Measurements from ENCODE around the gene CACNA1D. TPM values are rescaled to one million over a fixed set of nuclear protein-coding genes. Genes with fewer than 3 reads are reported as not detected.

Gene CACNA1D
- total and polyA plus RNA-seq, 9 of the 15 experiments (the other 6 are each of a cell fraction or from before 2014, with no cell fraction given) = 0.29 TPM; not detected in 8

DNA sequence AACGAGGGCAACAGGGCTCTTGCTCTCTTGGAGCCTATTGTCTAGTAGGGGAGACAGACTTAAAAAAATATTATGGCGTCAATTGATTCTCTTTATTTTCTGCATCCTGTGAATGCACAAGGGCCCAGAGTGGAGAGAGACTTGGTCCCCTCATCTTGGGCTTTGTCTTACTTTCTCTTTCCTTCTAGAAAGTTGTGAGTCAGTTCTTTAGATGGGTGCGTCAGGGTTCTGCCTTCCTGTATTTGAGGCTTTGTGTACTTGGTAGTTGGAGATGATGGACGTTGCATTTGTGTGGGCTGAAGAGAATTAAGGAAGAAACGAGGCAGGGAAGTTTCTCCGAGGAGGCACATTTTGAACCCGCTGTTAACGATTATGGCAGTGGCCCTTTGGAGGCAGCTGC, 52.9 kb downstream of the CACNA1D start:
- ChIA-PET POLR2A (no interaction called here), CTCF (ENCODE audit: low intra/inter-chr PET ratio) (no interaction called here)
- no TSS peak for BruUV-seq (replicated peaks)
- Histone ChIP-seq H3K27ac (ENCODE audit: extremely low read depth, low read depth, low read length) (no peak overlapping the region), H3K79me2 (ENCODE audit: control insufficient read depth, insufficient read depth, low read length) (no peaks in the 10 kb centered on the region), H3K9me1 (ENCODE audit: control insufficient read depth, insufficient read depth, low read length) (no peaks in the 10 kb centered on the region), H4K20me1 (replicated peaks; ENCODE audit: control insufficient read depth, insufficient read depth, low read length) (no peaks in the 10 kb centered on the region; the same call in 1 of the 2 replicates), H3K9me3 (replicated peaks; ENCODE audit: control insufficient read depth, insufficient read depth, low read depth, low read length) (no peaks in the 10 kb centered on the region), H3K4me1 (replicated peaks in 1 of 2; ENCODE audit: control insufficient read depth in 2 of 2, insufficient read depth in 2 of 2, low read length in 2 of 2) (no peaks in the 10 kb centered on the region), H3K4me3 (no peak overlapping the region), H2AFZ (ENCODE audit: low read depth, low read length) (no peak overlapping the region), H3K4me2 (ENCODE audit: insufficient read depth, low read length) (no peak overlapping the region), H3K27me3 (ENCODE audit: control insufficient read depth in 2 of 2, insufficient read depth in 2 of 2, low read length in 2 of 2) (peaks cover 6 to 20% of the 10 kb centered on the region in 2 experiments; a peak in 3 of 5 replicates), H3K36me3 (ENCODE audit: control insufficient read depth, insufficient read depth, low read length) (no peaks in the 10 kb centered on the region), H3K9ac (ENCODE audit: insufficient read depth in 1 of 2, low read depth in 2 of 2, low read length in 2 of 2) (no peak overlapping the region)
- intact Hi-C loops (cut with micrococcal nuclease) = no loop called here
- in situ Hi-C loops (cut with MboI) = no loop called here
- TF ChIP-seq MTA3 (IDR thresholded peaks at IDR 0.05; ENCODE audit: borderline replicate concordance) = no peak
- TF ChIP-seq DPF2 (IDR thresholded peaks at IDR 0.05) = no peak
- TF ChIP-seq, protein P1, sequence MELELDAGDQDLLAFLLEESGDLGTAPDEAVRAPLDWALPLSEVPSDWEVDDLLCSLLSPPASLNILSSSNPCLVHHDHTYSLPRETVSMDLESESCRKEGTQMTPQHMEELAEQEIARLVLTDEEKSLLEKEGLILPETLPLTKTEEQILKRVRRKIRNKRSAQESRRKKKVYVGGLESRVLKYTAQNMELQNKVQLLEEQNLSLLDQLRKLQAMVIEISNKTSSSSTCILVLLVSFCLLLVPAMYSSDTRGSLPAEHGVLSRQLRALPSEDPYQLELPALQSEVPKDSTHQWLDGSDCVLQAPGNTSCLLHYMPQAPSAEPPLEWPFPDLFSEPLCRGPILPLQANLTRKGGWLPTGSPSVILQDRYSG (tag; conservative IDR thresholded peaks at IDR 0.05; ENCODE audit: low read depth) = no peak
- no peak for TF ChIP-seq CSDE1 (IDR thresholded peaks at IDR 0.05)
- TF ChIP-seq, protein P2, sequence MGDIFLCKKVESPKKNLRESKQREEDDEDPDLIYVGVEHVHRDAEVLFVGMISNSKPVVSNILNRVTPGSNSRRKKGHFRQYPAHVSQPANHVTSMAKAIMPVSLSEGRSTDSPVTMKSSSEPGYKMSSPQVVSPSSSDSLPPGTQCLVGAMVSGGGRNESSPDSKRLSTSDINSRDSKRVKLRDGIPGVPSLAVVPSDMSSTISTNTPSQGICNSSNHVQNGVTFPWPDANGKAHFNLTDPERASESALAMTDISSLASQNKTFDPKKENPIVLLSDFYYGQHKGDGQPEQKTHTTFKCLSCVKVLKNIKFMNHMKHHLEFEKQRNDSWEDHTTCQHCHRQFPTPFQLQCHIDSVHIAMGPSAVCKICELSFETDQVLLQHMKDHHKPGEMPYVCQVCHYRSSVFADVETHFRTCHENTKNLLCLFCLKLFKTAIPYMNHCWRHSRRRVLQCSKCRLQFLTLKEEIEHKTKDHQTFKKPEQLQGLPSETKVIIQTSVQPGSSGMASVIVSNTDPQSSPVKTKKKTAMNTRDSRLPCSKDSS (IDR thresholded peaks at IDR 0.05; ENCODE audit: low read depth, partially characterized antibody) = no peak
- TF ChIP-seq ZNF830 (CRISPR knock-in tag; IDR thresholded peaks at IDR 0.05) = no peak
- TF ChIP-seq CEBPB (tag; IDR thresholded peaks at IDR 0.05) = no peak
- TF ChIP-seq HEY1 (CRISPR knock-in tag; IDR thresholded peaks at IDR 0.05; ENCODE audit: borderline replicate concordance) = no peak
- TF ChIP-seq SMARCA5 (IDR thresholded peaks at IDR 0.05) = no peak
- TF ChIP-seq, protein P3, sequence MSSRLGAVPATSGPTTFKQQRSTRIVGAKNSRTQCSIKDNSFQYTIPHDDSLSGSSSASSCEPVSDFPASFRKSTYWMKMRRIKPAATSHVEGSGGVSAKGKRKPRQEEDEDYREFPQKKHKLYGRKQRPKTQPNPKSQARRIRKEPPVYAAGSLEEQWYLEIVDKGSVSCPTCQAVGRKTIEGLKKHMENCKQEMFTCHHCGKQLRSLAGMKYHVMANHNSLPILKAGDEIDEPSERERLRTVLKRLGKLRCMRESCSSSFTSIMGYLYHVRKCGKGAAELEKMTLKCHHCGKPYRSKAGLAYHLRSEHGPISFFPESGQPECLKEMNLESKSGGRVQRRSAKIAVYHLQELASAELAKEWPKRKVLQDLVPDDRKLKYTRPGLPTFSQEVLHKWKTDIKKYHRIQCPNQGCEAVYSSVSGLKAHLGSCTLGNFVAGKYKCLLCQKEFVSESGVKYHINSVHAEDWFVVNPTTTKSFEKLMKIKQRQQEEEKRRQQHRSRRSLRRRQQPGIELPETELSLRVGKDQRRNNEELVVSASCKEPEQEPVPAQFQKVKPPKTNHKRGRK (tag; IDR thresholded peaks at IDR 0.05) = no peak
- TF ChIP-seq OTX1 (CRISPR knock-in tag; IDR thresholded peaks at IDR 0.05) = no peak
- TF ChIP-seq, protein P4, sequence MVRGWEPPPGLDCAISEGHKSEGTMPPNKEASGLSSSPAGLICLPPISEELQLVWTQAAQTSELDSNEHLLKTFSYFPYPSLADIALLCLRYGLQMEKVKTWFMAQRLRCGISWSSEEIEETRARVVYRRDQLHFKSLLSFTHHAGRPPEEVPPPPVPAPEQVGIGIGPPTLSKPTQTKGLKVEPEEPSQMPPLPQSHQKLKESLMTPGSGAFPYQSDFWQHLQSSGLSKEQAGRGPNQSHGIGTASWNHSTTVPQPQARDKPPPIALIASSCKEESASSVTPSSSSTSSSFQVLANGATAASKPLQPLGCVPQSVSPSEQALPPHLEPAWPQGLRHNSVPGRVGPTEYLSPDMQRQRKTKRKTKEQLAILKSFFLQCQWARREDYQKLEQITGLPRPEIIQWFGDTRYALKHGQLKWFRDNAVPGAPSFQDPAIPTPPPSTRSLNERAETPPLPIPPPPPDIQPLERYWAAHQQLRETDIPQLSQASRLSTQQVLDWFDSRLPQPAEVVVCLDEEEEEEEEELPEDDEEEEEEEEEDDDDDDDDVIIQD (CRISPR knock-in tag; IDR thresholded peaks at IDR 0.05) = no peak
- TF ChIP-seq ZNF324 (CRISPR knock-in tag; IDR thresholded peaks at IDR 0.05) = no peak
- no peak for TF ChIP-seq ZKSCAN3 (CRISPR knock-in tag; IDR thresholded peaks at IDR 0.05)
- TF ChIP-seq THRAP3 (IDR thresholded peaks at IDR 0.05; ENCODE audit: borderline replicate concordance) = no peak
- no peak for TF ChIP-seq EP300 (IDR thresholded peaks at IDR 0.05; ENCODE audit: low read length)
- ATAC-seq (no peak), FAIRE-seq (no peak), DNase-seq (ENCODE audit: extremely low read depth in 1 of 4, low spot score in 3 of 4) (no peak)
- WGBS (ENCODE audit: insufficient coverage, low coverage, missing lambda C conversion rate) = 0% methylated on average over 8 of the region's 8 CpGs

Measured in K562 (cell line).